H9 (cell line): ENCODE data around the gene P2RX6. TPM values are rescaled to one million over a fixed set of nuclear protein-coding genes. Genes with fewer than 3 reads are reported as not detected.

Experiments used
- DNase-seq: peaks from one replicate; pipeline ENCODE4 v3.0.0-alpha.2; 2017
- H2AFZ ChIP-seq: one replicate; pipeline ENCODE4 v1.6.1; 2013; ENCODE audit warnings: mild to moderate bottlenecking, low read length, control low read depth, moderate library complexity
- H2AK5ac ChIP-seq: 2 replicates; pipeline ENCODE4 v1.6.1; 2013; ENCODE audit warnings: low read length, control low read depth, mixed read lengths; ENCODE audit not compliant: insufficient read length
- H2BK120ac ChIP-seq: one replicate; pipeline ENCODE4 v1.6.1; 2013; ENCODE audit warnings: low read depth, mild to moderate bottlenecking, low read length, control low read depth, inconsistent platforms; ENCODE audit not compliant: poor library complexity, severe bottlenecking
- H2BK12ac ChIP-seq: 2 replicates; pipeline ENCODE4 v1.6.1; 2013; ENCODE audit warnings: low read length, control low read depth, mixed read lengths, low read depth; ENCODE audit not compliant: insufficient read length
- H2BK15ac ChIP-seq: 2 replicates; pipeline ENCODE4 v1.6.1; 2013; ENCODE audit warnings: low read depth, low read length, control low read depth
- H2BK20ac ChIP-seq: one replicate; pipeline ENCODE4 v1.6.1; 2013; ENCODE audit warnings: low read depth, mild to moderate bottlenecking, low read length, control low read depth, inconsistent platforms; ENCODE audit not compliant: poor library complexity, severe bottlenecking
- H2BK5ac ChIP-seq: 2 replicates; pipeline ENCODE4 v1.6.1; 2013; ENCODE audit warnings: low read length, control low read depth, mixed read lengths; ENCODE audit not compliant: insufficient read length
- H3K14ac ChIP-seq: 2 replicates; pipeline ENCODE4 v1.6.1; 2013; ENCODE audit warnings: low read length, control low read depth; ENCODE audit not compliant: insufficient read depth
- H3K18ac ChIP-seq: 2 replicates; pipeline ENCODE4 v1.6.1; 2013; ENCODE audit warnings: low read depth, mild to moderate bottlenecking, mixed read lengths, low read length, control low read depth; ENCODE audit not compliant: insufficient read length
- H3K23ac ChIP-seq: 2 replicates; pipeline ENCODE4 v1.6.1; 2013; ENCODE audit warnings: low read length, control low read depth, mixed read lengths, low read depth; ENCODE audit not compliant: insufficient read length
- H3K23me2 ChIP-seq: 2 replicates; pipeline ENCODE4 v1.6.1; 2013; ENCODE audit warnings: low read depth, mild to moderate bottlenecking, mixed read lengths, low read length, control low read depth; ENCODE audit not compliant: insufficient read length, poor library complexity, severe bottlenecking
- H3K27ac ChIP-seq: 2 replicates; pipeline ENCODE4 v1.5.1; 2013; ENCODE audit warnings: low read length, control low read depth, mixed read lengths, low read depth; ENCODE audit not compliant: insufficient read length
- H3K27me3 ChIP-seq: 2 replicates; pipeline ENCODE4 v1.6.1; 2013; ENCODE audit warnings: low read length, control low read depth, inconsistent platforms; ENCODE audit not compliant: insufficient read depth
- H3K4ac ChIP-seq: 2 replicates; pipeline ENCODE4 v1.6.1; 2013; ENCODE audit warnings: low read depth, mild to moderate bottlenecking, control low read depth, inconsistent platforms, low read length, moderate library complexity
- H3K4me1 ChIP-seq: 2 replicates; pipeline ENCODE4 v1.6.1; 2013; ENCODE audit warnings: low read length, control low read depth, inconsistent platforms; ENCODE audit not compliant: insufficient read depth
- H3K4me2 ChIP-seq: 2 replicates; pipeline ENCODE4 v1.6.1; 2013; ENCODE audit warnings: low read length, control low read depth, mixed read lengths; ENCODE audit not compliant: insufficient read length, insufficient read depth
- H3K56ac ChIP-seq: 2 replicates; pipeline ENCODE4 v1.6.1; 2013; ENCODE audit warnings: low read depth, mild to moderate bottlenecking, mixed read lengths, low read length, control low read depth; ENCODE audit not compliant: insufficient read length
- H3K79me1 ChIP-seq: 2 replicates; pipeline ENCODE4 v1.6.1; 2013; ENCODE audit warnings: low read depth, mild to moderate bottlenecking, moderate library complexity, low read length, control low read depth, inconsistent platforms; ENCODE audit not compliant: insufficient read depth, poor library complexity, severe bottlenecking
- H3K79me2 ChIP-seq: 2 replicates; pipeline ENCODE4 v1.6.1; 2013; ENCODE audit warnings: low read length, control low read depth, inconsistent platforms; ENCODE audit not compliant: insufficient read depth
- H3K9ac ChIP-seq: 2 replicates; pipeline ENCODE4 v1.6.1; 2013; ENCODE audit warnings: low read length, control low read depth, mixed read lengths; ENCODE audit not compliant: insufficient read length; ENCODE audit errors: extremely low read depth
- H3K9me3 ChIP-seq: one replicate; pipeline ENCODE4 v1.6.1; 2013; ENCODE audit warnings: low read depth, low read length, inconsistent platforms; ENCODE audit not compliant: control insufficient read depth
- H3T11ph ChIP-seq: one replicate; pipeline ENCODE4 v1.6.1; 2013; ENCODE audit warnings: mild to moderate bottlenecking, low read length, control low read depth, inconsistent platforms
- H4K20me1 ChIP-seq: one replicate; pipeline ENCODE4 v1.6.1; 2013; ENCODE audit not compliant: control insufficient read depth, insufficient read length, insufficient read depth
- H4K5ac ChIP-seq: 2 replicates; pipeline ENCODE4 v1.6.1; 2013; ENCODE audit warnings: low read depth, mild to moderate bottlenecking, mixed read lengths, low read length, control low read depth; ENCODE audit not compliant: insufficient read length
- H4K8ac ChIP-seq: replicated peaks from 2 replicates; pipeline ENCODE4 v1.6.1; 2013; ENCODE audit warnings: low read length, control low read depth, mixed read lengths, low read depth; ENCODE audit not compliant: insufficient read length
- H4K91ac ChIP-seq: 2 replicates; pipeline ENCODE4 v1.6.1; 2013; ENCODE audit warnings: low read depth, mild to moderate bottlenecking, moderate library complexity, mixed read lengths, low read length, control low read depth; ENCODE audit not compliant: insufficient read length
- H3K27ac Mint-ChIP-seq, 3 experiments: 2 replicates in 2 of 3; 3 replicates in 1 of 3; pipeline ENCODE4 v1.8.0; 2020 to 2021; ENCODE audit warnings: mixed read lengths in 3 of 3, mild to moderate bottlenecking in 1 of 3, moderate library complexity in 1 of 3
- H3K27me3 Mint-ChIP-seq: 2 replicates; pipeline ENCODE4 v1.8.0; 2021; ENCODE audit warnings: low read depth, mild to moderate bottlenecking, moderate library complexity, mixed read lengths
- H3K36me3 Mint-ChIP-seq, 3 experiments: 2 replicates in 2 of 3; 3 replicates in 1 of 3; pipeline ENCODE4 v1.8.0; 2020 to 2021; ENCODE audit warnings: low read depth in 3 of 3, mixed read lengths in 3 of 3; ENCODE audit not compliant: insufficient read depth in 1 of 3
- H3K4me1 Mint-ChIP-seq, 2 experiments: 2 replicates each; pipeline ENCODE4 v1.8.0; 2020; ENCODE audit warnings: mixed read lengths in 2 of 2
- H3K4me3 Mint-ChIP-seq, 2 experiments: 2 replicates in 1 of 2; 3 replicates in 1 of 2; pipeline ENCODE4 v1.8.0; 2020 to 2021; ENCODE audit warnings: mild to moderate bottlenecking in 2 of 2, mixed read lengths in 2 of 2, moderate library complexity in 1 of 2
- H3K9me3 Mint-ChIP-seq, 2 experiments: 2 replicates in 1 of 2; 3 replicates in 1 of 2; pipeline ENCODE4 v1.8.0; 2020; ENCODE audit warnings: mild to moderate bottlenecking in 2 of 2, mixed read lengths in 2 of 2, moderate library complexity in 1 of 2
- whole genome bisulfite sequencing: extraction: QIAGEN DNeasy Blood & Tissue Kit; methylation state at CpG from one replicate; pipeline ENCODE4 v1.1.7; 2013; ENCODE audit warnings: missing lambda C conversion rate, low lambda C conversion rate, mixed read lengths; ENCODE audit not compliant: insufficient read length; ENCODE audit errors: extremely low coverage; 5-methylcytosine and 5-hydroxymethylcytosine counted together
- total RNA-seq: library from RNA; stranded (reverse); gene quantifications from 2 replicates; pipeline ENCODE4 v1.2.1, GENCODE V29; 2021
- TF ChIP-seq, protein P1 (sequence below): fragments of 200-600 bp; sonication (generic); conservative IDR thresholded peaks from 3 replicates; pipeline ENCODE4 v1.8.0; 2021; ENCODE audit warnings: antibody characterized with exemption, mild to moderate bottlenecking

The P2RX6 gene
- total RNA-seq, 1 experiment from 2014 or later: not detected

DNA sequence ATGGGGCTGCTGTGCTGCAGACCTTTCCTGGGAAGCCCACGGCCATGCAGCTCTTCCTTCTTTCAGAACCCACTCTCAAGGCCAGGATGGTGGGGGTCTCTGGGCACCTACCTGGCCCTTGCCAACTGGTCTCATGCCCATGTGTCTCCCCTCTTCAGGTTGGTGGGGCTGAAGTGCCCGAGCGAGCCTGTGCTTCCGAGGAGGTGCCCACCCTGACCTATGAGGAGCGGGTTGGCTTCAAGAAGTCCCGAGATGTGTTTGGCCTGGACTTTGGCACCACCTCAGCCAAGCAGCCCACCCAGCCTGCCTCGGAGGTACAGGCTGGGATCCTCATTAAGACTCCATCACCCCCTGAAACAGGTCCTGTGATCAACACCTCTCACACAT, 22.9 kb upstream of the P2RX6 start:
- Histone ChIP-seq H4K5ac (no peak overlapping the region), H3K4me2 (no peak overlapping the region), H2BK15ac (no peak overlapping the region), H3K79me1 (no peaks in the 10 kb centered on the region), H2BK12ac (no peak overlapping the region), H3K4me1 (no peaks in the 10 kb centered on the region), H2BK20ac (no peak overlapping the region), H3K23ac (no peak overlapping the region), H3K9ac (no peak overlapping the region), H2AK5ac (no peak overlapping the region), H3K27me3 (no peaks in the 10 kb centered on the region), H4K91ac (no peak overlapping the region), H2AFZ (no peak overlapping the region), H4K8ac (no peak overlapping the region), H3K4ac (no peak overlapping the region), H3K23me2 (no peaks in the 10 kb centered on the region), H3K18ac (no peak overlapping the region), H4K20me1 (no peaks in the 10 kb centered on the region), H3K9me3 (no peaks in the 10 kb centered on the region), H2BK5ac (no peak overlapping the region), H3K79me2 (no peaks in the 10 kb centered on the region), H3T11ph (no peak overlapping the region), H3K27ac (no peak overlapping the region), H2BK120ac (no peak overlapping the region), H3K14ac (no peak overlapping the region), H3K56ac (no peak overlapping the region)
- WGBS: no CpG with 5 or more reads among the region's 7 CpGs
- H3K36me3 Mint-ChIP-seq: peaks cover 2 to 30% (median 12%) of the 10 kb centered on the region in 3 experiments; a peak in 6 of 7 replicates
- no peak overlapping the region for H3K27ac Mint-ChIP-seq
- no peak for DNase-seq
- TF ChIP-seq, protein P1, sequence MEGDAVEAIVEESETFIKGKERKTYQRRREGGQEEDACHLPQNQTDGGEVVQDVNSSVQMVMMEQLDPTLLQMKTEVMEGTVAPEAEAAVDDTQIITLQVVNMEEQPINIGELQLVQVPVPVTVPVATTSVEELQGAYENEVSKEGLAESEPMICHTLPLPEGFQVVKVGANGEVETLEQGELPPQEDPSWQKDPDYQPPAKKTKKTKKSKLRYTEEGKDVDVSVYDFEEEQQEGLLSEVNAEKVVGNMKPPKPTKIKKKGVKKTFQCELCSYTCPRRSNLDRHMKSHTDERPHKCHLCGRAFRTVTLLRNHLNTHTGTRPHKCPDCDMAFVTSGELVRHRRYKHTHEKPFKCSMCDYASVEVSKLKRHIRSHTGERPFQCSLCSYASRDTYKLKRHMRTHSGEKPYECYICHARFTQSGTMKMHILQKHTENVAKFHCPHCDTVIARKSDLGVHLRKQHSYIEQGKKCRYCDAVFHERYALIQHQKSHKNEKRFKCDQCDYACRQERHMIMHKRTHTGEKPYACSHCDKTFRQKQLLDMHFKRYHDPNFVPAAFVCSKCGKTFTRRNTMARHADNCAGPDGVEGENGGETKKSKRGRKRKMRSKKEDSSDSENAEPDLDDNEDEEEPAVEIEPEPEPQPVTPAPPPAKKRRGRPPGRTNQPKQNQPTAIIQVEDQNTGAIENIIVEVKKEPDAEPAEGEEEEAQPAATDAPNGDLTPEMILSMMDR: no peak
- 0 out of 4 replicates have a peak, but pooled peaks cover 0 to 2% of the 10 kb centered on the region in 2 experiments for H3K4me1 Mint-ChIP-seq
- no peaks in the 10 kb centered on the region for H3K27me3 Mint-ChIP-seq
- H3K4me3 Mint-ChIP-seq: no peak overlapping the region
- H3K9me3 Mint-ChIP-seq: no peaks in the 10 kb centered on the region
